ENCODE measurements around the gene IRS2.

IRS2 gene

GRCh38 chr13:109703250-109703649 is 83.1 kb downstream of the IRS2 start:
- DNase-seq: no peak

Measured in fibroblast of skin of abdomen (primary cell).